Motor neuron (in vitro differentiated cells): ENCODE data around the gene RAPGEF6. TPM values are rescaled to one million over a fixed set of nuclear protein-coding genes. Genes with fewer than 3 reads are reported as not detected.
"Not testable (repeated sequence)": the region's sequence is repeated elsewhere in the genome, so short reads cannot be mapped to it uniquely, and the experiment has no call there.

Experiments
- ATAC-seq, 8 experiments: fragments of 200-7000 bp; cut with Tn5 transposase; replicated peaks in 6 of 8; 2 replicates each; pipeline ENCODE4 v1.8.0; 2021; ENCODE audit warnings: mild to moderate bottlenecking in 8 of 8, moderate library complexity in 8 of 8
- H3K27ac ChIP-seq, 2 donors: fragments of 250-450 bp; sonication (Bioruptor Pico); 2 replicates each; pipeline ENCODE4 v1.9.0; 2021; ENCODE audit warnings: antibody characterized with exemption in 2 of 2, mild to moderate bottlenecking in 2 of 2, moderate library complexity in 1 of 2
- H3K4me1 ChIP-seq, 2 donors: fragments of 250-450 bp; sonication (Bioruptor Pico); replicated peaks in 1 of 2; 2 replicates each; pipeline ENCODE4 v1.6.1; 2021; ENCODE audit warnings: antibody characterized with exemption in 2 of 2, mild to moderate bottlenecking in 2 of 2, moderate library complexity in 1 of 2
- H3K4me3 ChIP-seq, 5 donors: fragments of 250-450 bp; sonication (Bioruptor Pico); 2 replicates each; pipeline ENCODE4 v1.9.0; 2021; ENCODE audit warnings: antibody characterized with exemption in 5 of 5, mild to moderate bottlenecking in 5 of 5, moderate library complexity in 4 of 5
- WGBS, 10 experiments: fragments of 450-650 bp; shearing (Covaris generic); methylation state at CpG; one replicate each; pipeline ENCODE4 v1.0.0; 2022; 5-methylcytosine and 5-hydroxymethylcytosine counted together
- in situ Hi-C, 9 experiments: fragments of 400-800 bp; cut with MboI; loops; one replicate each; pipeline ENCODE4 v1.15.0; 2021; ENCODE audit warnings: low sequenced_read_pairs in 9 of 9, low pct_unique_long_range_greater_than_20kb in 2 of 9; ENCODE audit not compliant: unreplicated experiment in 9 of 9
- total RNA-seq, 8 experiments: library from RNA; unstranded; fragments of 300-600 nt; gene quantifications; 2 replicates each; pipeline versions ENCODE4 v1.2.3 to v1.2.4, GENCODE V29; 2022

Gene RAPGEF6
- total RNA-seq, 8 experiments from 2014 or later, result 12.0 to 69.2 (median 29.8) TPM

- H3K4me1 ChIP-seq, result peaks cover 0 to 2% of the 10 kb centered on the region in 2 donors
- H3K27ac ChIP-seq, result no peak overlapping the region
- ATAC-seq, result no peak
- H3K4me3 ChIP-seq, result no peak overlapping the region
- in situ Hi-C loops, result no loop called here
- 74 to 95% (median 86%) methylated on average over 3 to 8 of the region's 8 CpGs for WGBS, 10 experiments
Measured at GRCh38 chr5:131495536-131496399, 139.3 kb downstream of the RAPGEF6 start.

GRCh38 chr5:131491749-131492148 lies 143.3 kb downstream of the RAPGEF6 start:
- Histone ChIP-seq H3K4me3 (no peak overlapping the region), H3K4me1 (no peaks in the 10 kb centered on the region), H3K27ac (no peak overlapping the region)
- in situ Hi-C loops, result no loop called here
- 83 to 100% (median 83%) methylated on average over 1 of the region's 1 CpG; no CpG with 5 or more reads in 7 of the 10 experiments for WGBS, 10 experiments
- peak in 2 of 8 experiments; percentile 56 to 57 for ATAC-seq

DNA sequence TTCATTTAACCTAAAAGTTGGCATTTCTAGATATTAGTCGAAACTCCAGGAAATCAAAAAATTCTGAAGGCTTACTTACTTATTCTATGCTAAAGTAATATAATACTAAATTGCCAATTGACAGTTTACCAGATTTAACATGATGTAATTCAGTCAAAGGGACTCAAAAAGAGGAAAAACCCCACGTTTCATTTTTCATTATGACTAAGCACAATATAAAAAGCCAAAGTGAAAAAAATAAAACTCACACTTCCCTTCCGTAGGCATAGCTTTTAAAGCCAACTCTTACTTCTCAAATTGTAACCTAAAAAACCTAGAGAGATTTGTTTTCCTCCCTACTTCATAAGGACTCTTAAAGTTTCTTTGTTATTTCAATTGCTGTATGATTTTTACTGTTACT lies 146.6 kb downstream of the RAPGEF6 start:
- in situ Hi-C loops, result no loop called here
- Histone ChIP-seq H3K4me3 (no peak overlapping the region), H3K4me1 (no peaks in the 10 kb centered on the region), H3K27ac (no peak overlapping the region)
- WGBS, 10 experiments, result 42 to 100% (median 91%) methylated on average over 2 to 3 of the region's 3 CpGs
- ATAC-seq, result no peak

DNA sequence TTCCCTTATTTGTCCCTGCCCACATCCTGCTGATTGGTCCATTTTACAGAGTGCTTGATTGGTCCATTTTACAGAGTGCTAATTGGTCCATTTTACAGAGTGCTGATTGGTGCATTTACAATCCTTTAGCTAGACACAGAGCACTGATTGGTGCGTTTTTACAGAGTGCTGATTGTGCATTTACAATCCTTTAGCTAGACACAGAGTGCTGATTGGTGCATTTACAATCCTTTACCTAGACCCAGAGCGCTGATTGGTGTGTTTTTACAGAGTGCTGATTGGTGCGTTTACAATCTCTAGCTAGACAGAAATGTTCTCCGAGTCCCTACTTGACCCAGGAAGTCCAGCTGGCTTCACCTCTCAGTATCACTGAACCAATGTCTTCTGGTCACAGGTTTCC lies 147.7 kb downstream of the RAPGEF6 start:
- H3K27ac ChIP-seq, H3K4me3 ChIP-seq, H3K4me1 ChIP-seq, ATAC-seq, in situ Hi-C loops: not testable (repeated sequence)
- WGBS, 10 experiments, result 83 to 100% (median 100%) methylated on average over 1 to 4 of the region's 4 CpGs; no CpG with 5 or more reads in 2 of the 10 experiments

DNA sequence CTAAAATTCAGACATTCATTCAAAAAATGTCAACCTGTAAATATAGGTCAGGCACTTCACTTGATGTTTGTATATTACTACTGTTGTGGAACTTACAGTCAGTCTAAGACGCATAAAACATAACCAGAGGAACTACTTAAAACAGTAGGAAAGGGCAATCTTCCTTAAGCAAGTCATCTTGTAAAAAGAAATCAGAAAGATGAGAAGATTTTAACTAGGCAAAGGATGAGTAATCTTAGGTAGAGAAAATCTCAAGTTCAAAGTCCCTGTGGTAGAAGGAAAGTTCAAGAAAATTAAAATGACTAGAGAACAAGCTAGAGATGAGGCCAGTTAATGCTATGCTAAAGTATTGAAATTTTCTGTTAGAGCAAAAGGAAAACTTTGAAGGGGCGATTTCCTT lies 152.4 kb downstream of the RAPGEF6 start:
- ATAC-seq, result no peak
- Histone ChIP-seq H3K27ac (no peak overlapping the region), H3K4me1 (no peaks in the 10 kb centered on the region), H3K4me3 (no peak overlapping the region)
- 80 to 100% (median 93%) methylated on average over 1 to 2 of the region's 2 CpGs for WGBS, 10 experiments
- in situ Hi-C loops, result no loop called here

GRCh38 chr5:131481569-131481968 lies 153.5 kb downstream of the RAPGEF6 start:
- in situ Hi-C loops, result no loop called here
- 31 to 100% (median 84%) methylated on average over 1 of the region's 1 CpG; no CpG with 5 or more reads in 2 of the 10 experiments for WGBS, 10 experiments

DNA sequence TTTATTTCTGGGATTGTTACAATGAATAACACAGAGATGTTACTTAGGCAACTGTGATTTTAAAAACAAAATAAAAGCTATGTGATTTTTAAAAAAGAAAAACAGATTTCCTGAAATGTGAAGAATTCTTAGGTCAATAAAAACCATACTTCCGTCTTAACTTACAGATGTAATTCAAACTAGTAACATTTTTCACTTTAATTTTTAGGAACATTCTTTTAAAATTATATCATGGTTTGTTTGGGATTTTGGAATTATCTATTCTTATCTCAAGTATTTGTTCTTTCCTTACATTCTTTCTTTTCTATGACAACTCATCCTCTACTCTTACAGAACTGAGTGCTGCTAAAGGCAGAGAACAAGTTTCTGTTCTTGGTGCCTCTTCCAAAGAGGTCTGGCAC lies 159.5 kb downstream of the RAPGEF6 start:
- in situ Hi-C loops, result no loop called here
- ATAC-seq, result no peak
- Histone ChIP-seq H3K27ac (no peak overlapping the region), H3K4me1 (peaks cover 0 to 2% of the 10 kb centered on the region in 2 donors), H3K4me3 (no peak overlapping the region)
- WGBS, 10 experiments, result 44 to 100% (median 97%) methylated on average over 1 of the region's 1 CpG

More at GRCh38 chr5:131481569-131481968, 153.5 kb downstream of the RAPGEF6 start:
- peak in 3 of 8 experiments; percentile 60 to 79 (median 73) for ATAC-seq
- Histone ChIP-seq H3K4me3 (no peak overlapping the region), H3K27ac (no peak overlapping the region), H3K4me1 (no peaks in the 10 kb centered on the region)

DNA sequence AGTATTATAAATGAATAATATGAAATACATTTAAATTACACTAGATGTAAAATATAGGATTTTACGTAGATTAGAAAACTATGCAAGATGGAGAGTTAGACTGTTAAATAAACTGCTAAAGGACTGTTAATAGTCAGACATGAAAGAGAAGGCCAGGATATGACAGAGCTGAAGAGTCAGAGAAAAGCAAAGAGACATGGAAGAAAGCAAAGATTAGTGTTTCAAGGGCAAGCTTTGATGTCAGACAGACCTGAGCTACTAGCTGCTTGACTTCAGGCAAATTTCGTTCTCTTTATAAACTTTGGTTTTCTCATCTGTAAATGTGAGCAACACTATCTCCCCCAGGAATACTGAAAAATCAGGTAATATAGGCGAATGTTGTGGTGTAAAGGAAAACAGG lies 161.3 kb downstream of the RAPGEF6 start:
- Histone ChIP-seq H3K27ac (no peak overlapping the region), H3K4me3 (no peak overlapping the region), H3K4me1 (peaks cover 0 to 5% of the 10 kb centered on the region in 2 donors)
- in situ Hi-C loops, result no loop called here
- ATAC-seq, result no peak
- WGBS, 10 experiments, result 78 to 100% (median 97%) methylated on average over 2 to 3 of the region's 3 CpGs; no CpG with 5 or more reads in 1 of the 10 experiments

DNA sequence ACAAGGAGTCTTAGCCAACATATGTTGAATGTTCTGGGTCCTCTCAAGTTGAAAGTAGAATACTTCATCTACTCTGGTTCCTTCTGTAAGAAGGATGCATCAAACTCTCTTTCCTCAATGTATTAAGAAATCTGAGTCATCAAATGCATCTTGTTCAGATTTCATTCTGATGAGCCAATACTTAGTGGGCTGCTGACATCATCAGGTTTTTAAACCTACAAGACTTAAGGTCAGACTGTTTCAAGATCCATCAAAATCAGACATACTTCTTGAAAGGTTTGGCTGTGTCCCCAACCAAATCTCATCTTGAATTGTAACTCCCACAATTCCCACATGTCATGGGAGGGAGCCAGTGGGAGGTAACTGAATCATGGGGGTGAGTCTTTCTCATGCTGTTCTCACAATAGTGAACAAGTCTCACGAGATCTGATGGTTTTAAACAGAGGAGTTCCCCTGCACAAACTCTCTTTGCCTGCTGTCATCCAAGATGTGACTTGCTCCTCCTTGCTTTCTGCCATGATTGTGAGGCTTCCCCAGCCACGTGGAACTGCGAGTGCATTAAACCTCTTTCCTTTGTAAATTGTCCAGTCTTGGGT lies 168.8 kb downstream of the RAPGEF6 start:
- H3K27ac ChIP-seq, result no peak overlapping the region
- in situ Hi-C loops, result no loop called here
- 84 to 100% (median 89%) methylated on average over 1 to 3 of the region's 3 CpGs; no CpG with 5 or more reads in 4 of the 10 experiments for WGBS, 10 experiments
- H3K4me3 ChIP-seq, result no peak overlapping the region
- peak in 4 of 8 experiments; percentile 31 to 77 (median 49) for ATAC-seq
- peaks cover 0 to 5% of the 10 kb centered on the region in 2 donors for H3K4me1 ChIP-seq

DNA sequence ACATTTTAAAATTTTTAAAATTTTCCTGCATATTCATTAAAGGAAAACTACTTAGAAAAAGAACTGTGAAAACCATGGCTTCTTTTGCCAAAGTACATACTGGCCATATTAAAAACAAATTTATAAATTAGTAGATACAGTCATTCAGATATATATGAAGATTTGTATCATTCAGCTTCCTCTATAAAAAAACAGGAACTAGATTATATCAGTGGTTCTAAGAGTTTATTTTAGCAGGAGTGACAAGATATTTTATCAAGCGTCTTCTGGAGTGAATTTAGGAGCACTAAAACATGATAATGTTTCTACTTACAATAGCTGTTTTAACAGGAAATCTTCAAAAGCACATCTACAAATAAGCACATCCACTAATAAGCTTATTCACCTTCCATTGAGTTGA lies 171.4 kb downstream of the RAPGEF6 start:
- WGBS, 10 experiments, result 60 to 100% (median 100%) methylated on average over 1 of the region's 1 CpG; no CpG with 5 or more reads in 1 of the 10 experiments
- in situ Hi-C loops, result no loop called here
- H3K27ac ChIP-seq, result no peak overlapping the region
- H3K4me3 ChIP-seq, result no peak overlapping the region
- no peak for ATAC-seq
- no peaks in the 10 kb centered on the region for H3K4me1 ChIP-seq

GRCh38 chr5:131462454-131462853 lies 172.6 kb downstream of the RAPGEF6 start:
- in situ Hi-C loops, result no loop called here
- Histone ChIP-seq H3K4me1 (no peaks in the 10 kb centered on the region), H3K27ac (no peak overlapping the region), H3K4me3 (no peak overlapping the region)
- 72 to 100% (median 96%) methylated on average over 1 to 3 of the region's 3 CpGs for WGBS, 10 experiments
- no peak for ATAC-seq

- in situ Hi-C loops, result no loop called here
- ATAC-seq, result no peak
- H3K27ac ChIP-seq, result no peak overlapping the region
- H3K4me3 ChIP-seq, result no peak overlapping the region
- 93 to 100% (median 98%) methylated on average over 1 to 5 of the region's 5 CpGs; no CpG with 5 or more reads in 3 of the 10 experiments for WGBS, 10 experiments
- no peaks in the 10 kb centered on the region for H3K4me1 ChIP-seq
Measured at GRCh38 chr5:131461742-131462141, 173.3 kb downstream of the RAPGEF6 start.

GRCh38 chr5:131460867-131461572 lies 174.0 kb downstream of the RAPGEF6 start:
- in situ Hi-C loops, result no loop called here
- H3K27ac ChIP-seq, result no peak overlapping the region
- no peak overlapping the region for H3K4me3 ChIP-seq
- WGBS, 10 experiments, result 90 to 100% (median 100%) methylated on average over 1 to 3 of the region's 3 CpGs; no CpG with 5 or more reads in 1 of the 10 experiments
- ATAC-seq, result no peak
- H3K4me1 ChIP-seq, result no peaks in the 10 kb centered on the region
